GM18858 (cell line): ENCODE data around the gene HAPSTR1.

Source experiments
- ATAC-seq: cut with Tn5 transposase; IDR thresholded peaks from one replicate; pipeline ENCODE4 v1.9.1; 2021; ENCODE audit not compliant: unreplicated experiment

HAPSTR1 gene

DNA sequence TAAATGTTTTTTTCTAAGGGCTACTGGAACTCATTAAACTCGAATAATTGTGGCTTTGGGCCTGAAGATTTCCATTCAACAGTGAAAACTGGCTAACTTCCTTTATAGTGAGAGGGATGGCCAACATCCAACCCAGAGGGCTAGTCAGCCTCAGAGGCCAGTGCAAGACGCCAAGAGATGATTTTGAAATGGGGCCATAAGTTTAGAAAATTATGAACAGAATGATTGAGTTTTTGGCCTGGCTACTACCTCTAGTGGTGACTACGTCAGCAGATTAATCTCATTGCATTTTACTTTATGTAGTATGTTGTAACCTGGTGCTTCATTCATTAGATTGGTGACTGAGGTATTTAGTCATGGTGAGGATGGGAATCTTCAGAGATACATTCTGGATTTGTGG is 28.4 kb downstream of the HAPSTR1 start:
- ATAC-seq = no peak

DNA sequence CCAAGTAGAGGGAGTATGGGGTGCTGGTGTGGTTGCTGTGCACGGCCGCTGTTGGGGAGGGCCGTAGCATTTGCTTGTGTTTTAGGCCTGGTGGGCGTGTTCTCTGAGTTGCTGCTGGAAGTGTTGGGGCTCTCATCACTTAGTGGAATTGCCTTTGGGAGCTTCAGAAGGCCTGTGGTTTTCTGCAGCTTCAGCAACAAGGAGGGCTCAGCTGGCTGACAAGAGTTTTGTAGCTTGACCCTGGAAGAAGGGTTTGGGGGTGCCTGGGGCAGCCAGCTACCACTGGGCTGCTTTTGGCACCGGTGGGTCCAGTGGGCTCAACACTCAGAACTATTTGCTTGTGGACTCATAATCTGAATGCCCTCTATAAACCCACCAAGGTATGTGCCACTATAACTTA is 30.9 kb downstream of the HAPSTR1 start:
- ATAC-seq = no peak

DNA sequence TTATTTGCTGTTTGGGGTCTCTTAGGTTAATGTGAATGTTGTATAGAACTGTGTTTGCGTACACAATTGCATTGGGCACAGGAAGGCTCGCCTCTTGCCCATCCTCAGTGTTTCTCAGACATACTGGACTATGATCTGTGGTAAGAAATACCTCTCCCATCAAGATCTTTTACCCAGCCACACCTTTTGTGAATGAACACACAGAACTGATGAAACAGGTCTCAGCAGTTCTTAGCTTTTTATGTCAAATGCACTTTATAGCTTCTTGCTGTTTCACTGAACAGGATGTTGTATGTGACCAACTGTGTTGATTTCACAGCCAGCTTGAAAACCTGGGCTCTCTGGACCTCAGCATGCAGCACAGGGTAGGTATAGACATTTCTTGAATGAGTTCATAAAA is 31.5 kb downstream of the HAPSTR1 start:
- no peak for ATAC-seq

DNA sequence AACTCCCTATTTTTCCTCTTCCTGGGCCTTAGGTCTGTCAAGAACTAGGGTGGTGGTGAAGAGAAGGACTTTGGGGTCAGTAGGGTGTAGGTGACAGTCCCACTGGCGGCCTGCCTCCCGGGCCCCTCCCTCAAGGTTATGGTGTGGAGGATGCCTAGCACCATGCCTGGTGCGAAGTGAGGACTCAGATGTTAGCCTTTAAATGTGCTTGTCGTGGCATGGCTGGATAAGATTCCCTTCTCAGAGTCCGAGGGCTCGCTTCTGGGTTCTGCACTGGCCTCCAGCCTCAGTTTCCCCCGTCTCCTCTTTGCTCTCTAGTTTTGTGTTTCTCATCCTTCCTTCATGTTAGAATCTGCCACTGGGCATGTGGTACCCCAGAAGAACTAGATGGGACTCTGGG is 32.0 kb downstream of the HAPSTR1 start:
- no peak for ATAC-seq

DNA sequence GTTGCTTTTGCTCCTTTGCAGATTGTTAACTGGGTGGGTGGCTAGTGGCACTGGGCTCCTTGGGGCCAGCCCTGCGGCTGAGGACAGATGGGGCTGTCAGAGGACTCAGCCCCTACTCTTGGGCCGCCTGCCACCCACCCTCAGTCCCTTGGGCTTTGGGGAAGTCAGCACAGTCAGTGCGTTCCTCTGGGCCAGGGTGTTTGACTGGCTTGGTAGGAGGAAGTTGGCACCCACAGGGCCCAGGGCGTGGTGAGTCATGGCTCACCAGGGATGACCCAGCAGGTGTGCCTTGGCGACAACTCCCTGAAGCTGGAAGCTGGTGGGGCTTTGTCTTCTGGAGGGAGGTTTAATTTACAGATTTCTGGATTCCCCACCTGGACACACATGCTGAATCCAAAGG is 32.4 kb downstream of the HAPSTR1 start:
- no peak for ATAC-seq

DNA sequence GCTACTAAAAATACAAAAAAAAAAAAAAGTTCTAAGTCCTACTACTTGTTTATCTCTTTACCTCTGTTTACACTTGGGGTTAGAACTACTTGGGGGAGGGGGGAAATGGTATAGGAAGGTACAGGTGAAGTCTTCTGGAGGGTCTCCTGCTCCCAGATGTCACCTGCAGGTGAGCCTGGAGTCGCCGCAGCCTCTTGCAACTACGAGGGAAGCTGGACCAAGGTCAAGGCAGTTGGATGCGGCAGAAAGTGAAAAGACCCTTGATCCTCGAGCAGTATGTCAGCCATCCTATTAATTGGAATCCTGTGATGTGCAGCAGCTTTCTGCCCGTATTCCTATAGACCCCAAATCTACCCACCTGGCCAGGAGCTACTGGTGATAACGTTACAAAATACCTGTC is 33.0 kb downstream of the HAPSTR1 start:
- no peak for ATAC-seq

DNA sequence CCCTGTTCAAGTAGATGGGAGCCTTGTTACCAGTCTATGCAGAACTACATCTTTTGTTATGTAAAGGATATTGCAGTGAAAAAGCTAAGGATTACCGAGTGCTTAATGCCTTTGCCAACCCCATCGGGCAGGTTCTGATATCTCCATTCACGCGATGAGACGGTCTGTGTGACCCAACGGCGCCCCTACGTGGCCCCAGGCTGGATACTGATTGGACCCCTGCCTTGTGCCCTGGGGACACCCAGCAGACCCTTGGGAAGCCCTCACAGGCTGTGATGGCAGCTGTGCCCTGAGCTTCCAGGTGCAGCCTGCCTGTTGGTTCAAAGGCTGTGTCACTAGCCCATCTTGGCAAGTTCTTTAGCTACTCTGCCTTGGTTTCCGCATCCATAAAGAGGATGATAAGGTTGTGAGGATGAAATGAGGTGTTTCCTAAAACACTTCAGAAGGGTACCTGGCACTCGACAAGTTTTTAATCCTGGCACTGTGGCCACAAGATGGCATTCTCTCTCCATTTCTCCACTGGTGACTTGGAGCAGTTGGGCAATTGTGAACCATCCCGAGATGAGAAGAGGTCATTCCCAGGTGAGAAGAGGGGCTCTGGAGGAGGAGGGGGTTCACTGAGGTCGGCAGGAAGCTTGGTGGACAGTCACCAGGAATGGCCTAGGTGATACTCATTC is 33.6 kb downstream of the HAPSTR1 start:
- no peak for ATAC-seq

DNA sequence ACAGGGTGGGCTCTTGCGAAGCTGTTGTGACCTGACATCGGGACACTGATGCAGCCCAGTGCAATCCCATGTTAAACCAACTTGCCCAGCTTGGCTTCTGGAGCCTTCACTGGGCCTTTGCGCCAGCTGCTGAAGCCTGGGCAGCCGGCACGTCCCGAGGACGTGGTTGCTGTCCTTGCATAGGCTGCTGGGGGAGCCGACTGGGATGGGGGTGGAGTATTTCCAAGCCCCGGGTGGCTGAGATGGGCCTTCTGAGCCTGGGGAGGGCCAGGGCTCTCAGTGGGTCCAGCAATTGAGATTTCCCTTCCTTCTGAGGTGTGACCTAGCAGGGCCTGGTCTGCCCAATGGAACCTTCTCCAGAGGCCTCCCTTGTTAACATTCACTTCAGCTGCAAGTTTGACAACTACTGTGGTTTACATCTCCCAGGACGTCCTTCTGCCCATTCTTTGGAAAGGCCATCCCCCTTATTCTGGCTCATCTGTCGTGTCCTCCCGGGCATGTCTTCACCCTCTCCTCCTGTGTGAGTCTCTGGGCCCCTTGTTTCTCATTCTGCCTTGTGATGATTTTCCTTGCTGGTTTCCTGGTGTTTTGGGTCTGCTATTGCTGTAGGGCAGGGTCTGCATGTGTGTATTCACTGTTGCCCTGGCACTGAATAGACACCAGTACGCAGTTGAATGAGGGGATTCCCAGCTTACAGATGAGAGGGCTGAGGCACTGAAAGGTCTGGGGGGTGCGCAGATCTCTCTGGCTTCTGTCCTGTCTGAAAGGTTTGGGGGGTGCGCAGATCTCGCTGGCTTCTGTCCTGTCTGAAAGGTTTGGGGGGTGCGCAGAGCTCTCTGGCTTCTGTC is 34.4 kb downstream of the HAPSTR1 start:
- no peak for ATAC-seq

DNA sequence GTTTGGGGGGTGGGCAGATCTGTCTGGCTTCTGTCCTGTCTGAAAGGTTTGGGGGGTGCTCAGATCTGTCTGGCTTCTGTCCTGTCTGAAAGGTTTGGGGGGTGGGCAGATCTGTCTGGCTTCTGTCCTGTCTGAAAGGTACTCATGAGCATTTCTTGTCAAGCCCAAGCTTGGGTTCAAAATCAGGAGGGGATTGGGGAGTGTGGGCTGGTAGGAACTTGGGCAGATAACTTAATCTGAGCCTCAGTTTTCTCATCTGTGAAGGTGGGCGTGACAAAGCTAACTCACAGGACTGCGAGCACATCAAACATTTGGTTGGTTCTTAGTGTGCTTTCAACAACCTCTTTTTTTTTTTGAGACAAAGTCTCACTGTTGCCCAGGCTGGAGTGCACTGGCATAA is 35.2 kb downstream of the HAPSTR1 start:
- ATAC-seq = no peak

DNA sequence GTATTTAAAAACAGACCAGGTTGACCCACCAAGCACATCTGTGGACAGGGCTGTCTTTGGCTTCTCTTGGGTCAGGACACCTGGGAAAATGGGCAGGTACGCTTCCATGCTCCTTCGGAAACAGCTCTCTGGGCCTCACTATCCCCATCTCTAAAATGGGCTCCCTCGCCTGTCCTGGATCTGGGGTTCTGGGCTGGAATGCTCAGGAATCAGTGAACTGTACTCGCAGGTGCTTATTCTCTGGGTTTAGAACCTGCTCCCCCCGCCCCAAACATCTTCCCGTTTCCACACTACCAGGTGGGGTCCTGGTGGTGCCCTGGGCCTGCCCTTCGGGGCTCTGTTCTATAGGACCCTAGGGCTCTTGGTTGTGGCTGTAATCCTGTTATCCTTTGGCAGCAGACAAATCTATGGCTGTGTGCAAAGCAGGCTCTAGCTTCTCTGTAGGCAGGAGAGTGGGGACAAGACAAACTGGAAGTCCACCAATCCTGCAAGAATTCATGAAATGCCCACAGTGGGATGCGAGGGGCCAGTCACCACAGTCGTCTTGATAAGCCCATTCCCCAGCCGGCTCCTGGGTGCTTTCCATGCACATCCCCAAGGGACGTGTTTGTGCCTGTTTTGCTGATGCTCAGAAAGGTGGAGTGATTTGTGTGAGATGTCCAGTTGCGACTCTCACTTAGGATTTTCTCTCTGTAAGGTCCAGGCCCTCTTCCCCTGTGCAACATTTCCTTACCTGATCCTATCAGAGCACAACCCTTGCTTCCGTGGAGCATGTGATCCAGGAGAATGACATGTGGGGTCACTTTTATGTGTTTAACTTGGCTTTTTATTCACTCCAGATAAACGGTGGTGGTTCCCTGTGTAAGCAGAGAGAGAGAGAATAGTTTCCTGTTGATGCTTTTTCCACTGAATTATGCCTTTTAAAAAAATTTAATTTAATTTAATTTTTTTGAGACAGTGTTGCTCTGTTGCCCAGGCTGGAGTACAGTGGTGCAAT is 37.2 kb downstream of the HAPSTR1 start:
- ATAC-seq = no peak

DNA sequence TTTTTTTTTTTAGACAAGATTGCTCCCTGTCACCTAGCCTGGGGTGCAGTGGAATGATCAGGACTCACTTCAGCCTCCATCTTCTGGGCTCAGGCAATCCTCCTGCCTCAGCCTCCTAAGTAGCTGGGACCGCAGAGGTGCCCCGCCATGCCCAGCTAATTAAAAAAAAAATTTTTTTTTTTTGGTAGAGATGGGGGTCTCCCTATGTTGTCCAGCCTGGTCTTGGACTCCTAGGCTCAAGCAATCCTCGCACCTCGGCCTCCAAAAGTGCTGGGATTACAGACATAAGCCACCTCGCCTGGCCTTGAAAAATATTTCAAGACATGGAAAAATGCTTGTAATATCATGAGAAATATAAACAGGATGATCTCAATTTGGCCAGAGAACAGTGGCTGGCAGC is 42.9 kb downstream of the HAPSTR1 start:
- no peak for ATAC-seq

DNA sequence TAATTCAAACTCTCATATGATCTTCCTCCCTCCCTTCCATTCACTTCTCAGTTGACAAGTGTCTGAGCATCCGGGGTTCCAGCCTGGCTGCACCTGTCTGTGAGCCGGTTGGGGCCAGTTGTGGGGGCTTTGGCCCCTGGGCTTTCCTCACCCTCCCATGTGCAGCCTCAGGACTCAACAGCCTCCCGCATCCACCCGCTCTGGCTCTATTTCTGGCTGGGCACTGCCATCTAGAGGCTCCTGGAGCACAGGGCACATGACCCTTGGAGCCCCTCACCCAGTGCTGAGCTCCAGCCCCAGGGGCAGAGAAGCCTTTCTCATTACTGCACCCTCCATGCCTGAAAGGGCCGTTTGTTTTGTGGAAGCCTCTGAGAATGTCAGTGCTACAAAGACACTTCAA is 43.3 kb downstream of the HAPSTR1 start:
- no peak for ATAC-seq

DNA sequence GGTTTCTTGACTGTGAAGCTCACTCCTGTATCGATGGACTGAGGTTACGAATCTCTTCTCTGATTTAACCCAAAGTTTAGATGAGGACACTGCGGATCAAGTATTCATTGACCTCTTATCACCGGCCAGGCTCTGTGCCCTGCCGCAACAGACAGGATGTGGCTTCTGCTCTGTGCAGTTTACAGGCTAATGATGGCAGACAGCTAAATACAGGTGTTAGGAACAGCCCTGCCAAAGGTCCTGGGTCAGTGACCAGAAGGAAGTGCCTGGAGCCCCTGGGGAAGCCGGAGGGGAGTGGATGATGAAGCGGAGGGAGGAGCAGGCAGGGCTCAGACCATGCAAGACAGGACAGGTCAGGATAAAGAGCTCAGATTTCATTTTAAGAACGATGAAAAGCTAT is 44.4 kb downstream of the HAPSTR1 start:
- ATAC-seq = peak; percentile 65

DNA sequence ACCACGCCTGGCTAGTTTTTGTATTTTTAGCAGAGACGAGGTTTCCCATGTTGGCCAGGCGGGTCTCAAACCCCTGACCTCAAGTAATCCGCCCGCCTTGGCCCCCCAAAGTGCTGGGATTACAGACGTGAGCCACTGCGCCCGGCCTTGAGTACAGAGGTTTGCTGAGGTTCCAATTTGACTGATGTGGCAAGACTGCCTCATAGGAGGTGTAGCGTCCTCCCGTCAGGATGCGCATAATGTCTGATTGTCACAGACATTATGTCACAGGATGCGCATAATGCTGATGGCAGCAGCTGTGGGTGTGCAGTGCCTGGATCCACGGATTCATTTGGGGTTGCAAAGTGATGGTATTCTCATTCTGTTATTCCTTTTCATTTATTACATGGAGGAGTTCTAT is 45.2 kb downstream of the HAPSTR1 start:
- ATAC-seq = no peak

DNA sequence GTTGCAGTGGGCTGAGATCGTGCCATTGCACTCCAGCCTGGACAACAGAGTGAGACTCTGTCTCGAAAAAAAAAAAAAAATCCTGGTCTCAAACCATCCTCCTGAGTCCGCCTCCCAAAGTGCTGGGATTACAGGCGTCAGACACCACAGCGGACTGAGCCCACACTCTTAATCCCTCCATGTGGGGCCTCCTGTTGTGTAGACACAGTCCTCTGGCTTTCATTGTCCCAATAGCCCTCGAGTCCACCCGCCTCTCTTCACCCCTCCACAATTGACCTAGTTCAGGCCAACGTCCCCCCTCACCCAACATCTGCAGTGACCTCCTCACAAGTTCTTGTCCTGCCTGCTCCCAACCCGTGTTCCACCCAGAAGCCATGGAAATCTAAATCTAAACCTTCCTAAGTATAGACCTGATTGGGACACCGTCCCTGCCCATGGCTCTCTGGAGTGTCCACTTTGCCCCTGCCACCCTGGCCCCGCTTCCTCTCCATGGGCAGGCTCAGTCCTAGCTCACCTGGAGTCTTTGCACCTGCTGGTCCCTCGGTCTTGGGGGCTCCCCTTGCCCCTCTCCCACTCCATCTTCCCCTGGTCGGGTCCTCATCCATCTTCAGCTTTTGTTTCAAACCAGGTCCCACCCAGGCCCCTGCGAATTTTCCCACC is 46.7 kb downstream of the HAPSTR1 start:
- ATAC-seq = no peak

DNA sequence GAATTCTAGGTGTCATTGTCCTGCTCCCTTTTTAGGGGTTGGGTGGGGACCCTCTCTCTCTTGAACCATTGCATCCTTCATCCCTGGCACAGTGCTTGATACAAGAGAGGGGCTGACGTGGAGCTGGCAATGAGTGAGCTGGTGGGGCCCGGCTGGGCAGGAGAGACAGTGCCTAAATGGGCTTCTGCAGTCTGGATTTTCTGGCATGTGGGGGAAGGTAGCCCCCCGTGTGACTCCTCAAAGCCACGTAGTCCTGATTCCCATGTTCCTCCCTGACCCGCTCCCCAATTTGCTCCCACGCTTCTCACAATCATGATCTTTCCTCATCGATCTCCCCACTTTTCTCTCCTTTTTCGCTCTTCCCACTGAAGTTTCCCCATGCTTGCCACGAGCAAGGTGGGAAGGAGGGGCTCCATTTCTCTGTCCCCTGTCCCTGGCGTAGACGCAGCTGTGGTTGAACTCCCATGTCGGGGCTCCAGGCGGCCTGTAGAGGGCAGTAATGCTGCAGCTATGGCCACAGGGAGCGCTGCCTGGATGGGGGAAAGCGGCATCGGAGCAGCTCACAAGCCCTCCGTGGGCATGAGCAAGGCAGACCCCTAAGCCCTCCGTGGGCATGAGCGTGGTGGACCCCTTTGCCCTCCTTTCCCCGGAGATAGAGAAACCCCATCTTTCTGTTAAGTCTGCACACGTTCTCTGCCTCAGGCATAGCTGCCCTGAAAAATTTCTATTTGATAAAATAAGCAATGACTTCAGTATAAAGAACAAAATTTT is 47.5 kb downstream of the HAPSTR1 start:
- no peak for ATAC-seq

DNA sequence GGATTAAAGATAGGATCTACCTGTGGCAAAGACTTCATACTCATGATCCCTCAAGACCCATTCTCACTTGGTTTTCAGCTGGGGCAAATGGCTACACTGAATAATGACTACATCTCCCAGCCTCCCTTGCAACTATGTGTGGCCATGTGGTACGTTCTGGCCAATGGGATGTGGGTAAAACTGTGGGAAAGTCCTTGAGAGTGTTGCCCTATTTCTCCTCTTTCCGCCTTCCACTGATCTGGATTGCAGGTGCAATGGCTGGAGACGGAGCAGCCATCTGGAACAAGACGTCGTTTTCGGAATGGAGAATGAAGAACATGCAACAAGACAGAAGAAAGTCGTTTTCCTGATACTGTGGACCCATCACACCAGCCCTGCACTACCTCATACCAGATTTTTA is 48.5 kb downstream of the HAPSTR1 start:
- ATAC-seq = peak; percentile 58
